ENCODE data around the gene ARID3A. TPM values are rescaled to one million over a fixed set of nuclear protein-coding genes. Genes with fewer than 3 reads are reported as not detected.

Gene ARID3A
- total and polyA plus RNA-seq, 12 donors: 3.0 to 11.7 (median 5.0) TPM

GRCh38 chr19:892243-892893, 33.5 kb upstream of the ARID3A start:
- Histone ChIP-seq H3K4me1 (peaks cover 0 to 19% (median 9%) of the 10 kb centered on the region in 9 donors), H3K27me3 (no peaks in the 10 kb centered on the region), H3K4me3 (peak overlapping the region; percentile 67 to 92 (median 80)), H3K27ac (peak overlapping the region; percentile 87 to 97 (median 94)), H3K36me3 (peaks cover 0 to 47% (median 5%) of the 10 kb centered on the region in 9 donors), H3K9me3 (no peaks in the 10 kb centered on the region)
- intact Hi-C loops (cut with DNase I): no loop called here
- ATAC-seq (peak in 1 of 8 donors; percentile 2), DNase-seq (peak in 1 of 2 donors; percentile 52)
- 4 to 6% methylated on average over 22 to 27 of the region's 27 CpGs for WGBS, 2 donors
- TF ChIP-seq, protein P1, sequence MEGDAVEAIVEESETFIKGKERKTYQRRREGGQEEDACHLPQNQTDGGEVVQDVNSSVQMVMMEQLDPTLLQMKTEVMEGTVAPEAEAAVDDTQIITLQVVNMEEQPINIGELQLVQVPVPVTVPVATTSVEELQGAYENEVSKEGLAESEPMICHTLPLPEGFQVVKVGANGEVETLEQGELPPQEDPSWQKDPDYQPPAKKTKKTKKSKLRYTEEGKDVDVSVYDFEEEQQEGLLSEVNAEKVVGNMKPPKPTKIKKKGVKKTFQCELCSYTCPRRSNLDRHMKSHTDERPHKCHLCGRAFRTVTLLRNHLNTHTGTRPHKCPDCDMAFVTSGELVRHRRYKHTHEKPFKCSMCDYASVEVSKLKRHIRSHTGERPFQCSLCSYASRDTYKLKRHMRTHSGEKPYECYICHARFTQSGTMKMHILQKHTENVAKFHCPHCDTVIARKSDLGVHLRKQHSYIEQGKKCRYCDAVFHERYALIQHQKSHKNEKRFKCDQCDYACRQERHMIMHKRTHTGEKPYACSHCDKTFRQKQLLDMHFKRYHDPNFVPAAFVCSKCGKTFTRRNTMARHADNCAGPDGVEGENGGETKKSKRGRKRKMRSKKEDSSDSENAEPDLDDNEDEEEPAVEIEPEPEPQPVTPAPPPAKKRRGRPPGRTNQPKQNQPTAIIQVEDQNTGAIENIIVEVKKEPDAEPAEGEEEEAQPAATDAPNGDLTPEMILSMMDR (IDR thresholded peaks at IDR 0.05): no peak

GRCh38 chr19:892894-893689, 32.7 kb upstream of the ARID3A start, which contains the start of the genes MED16 and RNU6-9:
TSS of gene MED16 (minus strand) at chr19:893187. CDS start at chr19:891131, 2,056 bp downstream.
TSS of gene RNU6-9 (plus strand) at chr19:893484.
- Histone ChIP-seq H3K4me3 (peak within 1 kb of the TSS; percentile 67 to 92 (median 80)), H3K9me3 (no peaks in the 10 kb centered on the region), H3K36me3 (peaks cover 0 to 46% (median 5%) of the 10 kb centered on the region in 9 donors), H3K27me3 (no peaks in the 10 kb centered on the region), H3K4me1 (peaks cover 0 to 19% (median 9%) of the 10 kb centered on the region in 9 donors), H3K27ac (peak within 1 kb of the TSS; percentile 87 to 97 (median 94))
- ATAC-seq (peak; percentile 95 to 99 (median 98)), DNase-seq (peak; percentile 89 to 91)
- WGBS, 2 donors: 1% methylated on average over 54 to 69 of the region's 69 CpGs
- intact Hi-C loops (cut with DNase I): loop anchor here in 1 of 10 donors (1.0 kb wide), 1 partner anchor 20 kb away; the partner anchor contains the start of gene R3HDM4
- TF ChIP-seq, protein P1 (IDR thresholded peaks at IDR 0.05): no peak

- Histone ChIP-seq H3K27ac (no peak overlapping the region), H3K36me3 (peaks cover 0 to 43% (median 0%) of the 10 kb centered on the region in 9 donors), H3K4me1 (peaks cover 0 to 13% (median 6%) of the 10 kb centered on the region in 9 donors), H3K4me3 (no peak overlapping the region), H3K9me3 (no peaks in the 10 kb centered on the region), H3K27me3 (no peaks in the 10 kb centered on the region)
- no peak for DNase-seq
- WGBS, 2 donors: 95 to 98% methylated on average over 10 of the region's 10 CpGs
- intact Hi-C loops (cut with DNase I): no loop called here
- no peak for ATAC-seq
- TF ChIP-seq, protein P1 (IDR thresholded peaks at IDR 0.05): no peak
Measured at GRCh38 chr19:896434-896833, 29.4 kb upstream of the ARID3A start.

- WGBS, 2 donors: 93 to 94% methylated on average over 11 of the region's 11 CpGs
- Histone ChIP-seq H3K36me3 (peaks cover 0 to 48% (median 0%) of the 10 kb centered on the region in 9 donors), H3K27me3 (no peaks in the 10 kb centered on the region), H3K4me1 (peaks cover 0 to 11% (median 3%) of the 10 kb centered on the region in 9 donors), H3K9me3 (no peaks in the 10 kb centered on the region), H3K27ac (no peak overlapping the region), H3K4me3 (no peak overlapping the region)
- intact Hi-C loops (cut with DNase I): no loop called here
- no peak for DNase-seq
- TF ChIP-seq, protein P1 (IDR thresholded peaks at IDR 0.05): no peak
- no peak for ATAC-seq
Measured at GRCh38 chr19:896999-897398, 28.8 kb upstream of the ARID3A start.

All from heart right ventricle (tissue), 16 donors.